Measurements from ENCODE around the gene THBS1. TPM values are rescaled to one million over a fixed set of nuclear protein-coding genes. Genes with fewer than 3 reads are reported as not detected.

THBS1 gene
- total RNA-seq, 2 donors from 2014 or later, result 0.31 to 0.38 TPM

GRCh38 chr15:39553947-39554693 lies 26.8 kb upstream of the THBS1 start:
- H3K4me1 Mint-ChIP-seq (ENCODE audit: low read depth in 2 of 2), result peaks cover 19 to 20% of the 10 kb centered on the region in 2 donors
- DNase-seq (ENCODE audit: low spot score) (no peak), ATAC-seq (no peak)
- no peaks in the 10 kb centered on the region for H3K36me3 Mint-ChIP-seq
- H3K4me3 Mint-ChIP-seq, result no peak overlapping the region
- H3K27me3 Mint-ChIP-seq, result peaks cover 32 to 39% of the 10 kb centered on the region in 2 donors
- no peak overlapping the region for H3K27ac Mint-ChIP-seq
- no peaks in the 10 kb centered on the region for H3K9me3 Mint-ChIP-seq

DNA sequence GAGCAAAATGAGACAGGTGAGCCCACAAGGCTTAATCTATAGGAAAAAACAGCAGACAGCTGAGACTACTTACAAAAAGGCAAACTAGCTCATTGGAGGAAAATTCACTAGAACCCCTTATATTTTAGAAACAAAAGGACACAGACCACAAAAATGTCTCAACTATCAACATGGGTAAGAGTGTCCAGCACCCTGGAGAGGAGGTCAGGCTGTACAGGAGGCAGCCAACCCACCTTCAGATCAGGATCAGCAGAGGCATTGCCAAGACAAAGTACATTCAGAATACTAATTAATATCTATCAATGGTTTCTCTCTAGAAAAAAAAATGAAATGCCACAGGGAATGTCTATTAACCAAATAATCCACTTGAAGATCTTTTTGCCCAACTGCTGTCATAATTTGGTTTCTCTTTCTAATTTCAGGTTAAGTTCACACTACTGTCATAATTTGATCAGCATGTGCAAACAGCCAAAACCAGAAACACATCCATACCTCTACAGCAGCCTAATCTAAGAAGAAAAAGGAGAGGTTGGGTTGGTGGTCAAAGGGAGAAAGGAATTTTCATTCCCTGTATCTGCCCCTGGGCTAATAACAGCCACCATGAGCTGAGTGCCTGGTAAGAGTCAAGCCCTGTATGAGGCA lies 26.0 kb upstream of the THBS1 start:
- no peak for DNase-seq (ENCODE audit: low spot score)
- Mint-ChIP-seq H3K27ac (no peak overlapping the region), H3K27me3 (peaks cover 34 to 37% of the 10 kb centered on the region in 2 donors), H3K4me1 (ENCODE audit: low read depth in 2 of 2) (peaks cover 19 to 20% of the 10 kb centered on the region in 2 donors), H3K36me3 (no peaks in the 10 kb centered on the region), H3K4me3 (no peak overlapping the region), H3K9me3 (no peaks in the 10 kb centered on the region)
- ATAC-seq, result peak; percentile 36 to 45

GRCh38 chr15:39555885-39556284 lies 25.0 kb upstream of the THBS1 start:
- no peak overlapping the region for H3K27ac Mint-ChIP-seq
- DNase-seq (ENCODE audit: low spot score) (no peak), ATAC-seq (no peak)
- peaks cover 19 to 20% of the 10 kb centered on the region in 2 donors for H3K4me1 Mint-ChIP-seq (ENCODE audit: low read depth in 2 of 2)
- no peaks in the 10 kb centered on the region for H3K36me3 Mint-ChIP-seq
- H3K4me3 Mint-ChIP-seq, result no peak overlapping the region
- no peaks in the 10 kb centered on the region for H3K9me3 Mint-ChIP-seq
- peaks cover 37 to 41% of the 10 kb centered on the region in 2 donors for H3K27me3 Mint-ChIP-seq

- no peak for ATAC-seq
- no peak overlapping the region for H3K4me3 Mint-ChIP-seq
- no peak overlapping the region for H3K27ac Mint-ChIP-seq
These were observed 24.4 kb upstream of the THBS1 start for GRCh38 chr15:39556461-39556860.

GRCh38 chr15:39558421-39558820 lies 22.5 kb upstream of the THBS1 start:
- ATAC-seq (no peak), DNase-seq (ENCODE audit: low spot score) (no peak)
- Mint-ChIP-seq H3K27me3 (peaks cover 26% of the 10 kb centered on the region in 2 donors), H3K4me3 (no peak overlapping the region), H3K4me1 (ENCODE audit: low read depth in 2 of 2) (peaks cover 7 to 11% of the 10 kb centered on the region in 2 donors), H3K36me3 (no peaks in the 10 kb centered on the region), H3K27ac (no peak overlapping the region), H3K9me3 (no peaks in the 10 kb centered on the region)

More at GRCh38 chr15:39556461-39556860, 24.4 kb upstream of the THBS1 start:
- H3K36me3 Mint-ChIP-seq, result no peaks in the 10 kb centered on the region
- H3K4me1 Mint-ChIP-seq (ENCODE audit: low read depth in 2 of 2), result peaks cover 19 to 20% of the 10 kb centered on the region in 2 donors
- no peak for DNase-seq (ENCODE audit: low spot score)
- no peaks in the 10 kb centered on the region for H3K9me3 Mint-ChIP-seq
- peaks cover 33 to 35% of the 10 kb centered on the region in 2 donors for H3K27me3 Mint-ChIP-seq

GRCh38 chr15:39564972-39565665 lies 15.8 kb upstream of the THBS1 start:
- H3K27me3 Mint-ChIP-seq, result peaks cover 9 to 39% of the 10 kb centered on the region in 2 donors
- H3K36me3 Mint-ChIP-seq, result no peaks in the 10 kb centered on the region
- H3K9me3 Mint-ChIP-seq, result no peaks in the 10 kb centered on the region
- H3K4me3 Mint-ChIP-seq, result no peak overlapping the region
- ATAC-seq, result no peak
- no peaks in the 10 kb centered on the region for H3K4me1 Mint-ChIP-seq (ENCODE audit: low read depth in 2 of 2)
- no peak overlapping the region for H3K27ac Mint-ChIP-seq
- no peak for DNase-seq (ENCODE audit: low spot score)

DNA sequence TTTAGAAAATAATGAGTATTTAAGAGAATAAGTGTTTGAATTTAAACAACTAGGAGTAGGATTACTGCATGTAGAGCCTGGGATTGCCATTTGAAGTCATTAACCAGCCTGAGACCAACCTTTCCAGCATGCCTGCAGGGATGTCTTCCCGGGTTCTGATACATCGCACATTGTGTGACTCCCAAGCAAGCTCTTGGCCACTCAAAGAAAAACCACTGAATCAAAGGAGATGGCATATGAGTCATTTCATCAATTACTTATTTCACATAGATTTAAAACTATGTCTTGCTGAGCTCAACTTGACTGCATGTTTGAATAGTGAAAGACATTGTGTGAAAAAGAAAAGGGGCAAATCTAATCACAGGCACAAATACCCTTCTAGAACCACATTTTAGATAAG lies 15.0 kb upstream of the THBS1 start:
- DNase-seq (ENCODE audit: low spot score) (no peak), ATAC-seq (no peak)
- Mint-ChIP-seq H3K27ac (no peak overlapping the region), H3K27me3 (peaks cover 13 to 38% of the 10 kb centered on the region in 2 donors), H3K9me3 (no peaks in the 10 kb centered on the region), H3K4me3 (no peak overlapping the region), H3K4me1 (ENCODE audit: low read depth in 2 of 2) (no peaks in the 10 kb centered on the region), H3K36me3 (no peaks in the 10 kb centered on the region)

- H3K27ac Mint-ChIP-seq, result no peak overlapping the region
- H3K36me3 Mint-ChIP-seq, result no peaks in the 10 kb centered on the region
- peaks cover 29 to 71% of the 10 kb centered on the region in 2 donors for H3K27me3 Mint-ChIP-seq
These were observed 7.6 kb upstream of the THBS1 start for GRCh38 chr15:39573287-39573686.

DNA sequence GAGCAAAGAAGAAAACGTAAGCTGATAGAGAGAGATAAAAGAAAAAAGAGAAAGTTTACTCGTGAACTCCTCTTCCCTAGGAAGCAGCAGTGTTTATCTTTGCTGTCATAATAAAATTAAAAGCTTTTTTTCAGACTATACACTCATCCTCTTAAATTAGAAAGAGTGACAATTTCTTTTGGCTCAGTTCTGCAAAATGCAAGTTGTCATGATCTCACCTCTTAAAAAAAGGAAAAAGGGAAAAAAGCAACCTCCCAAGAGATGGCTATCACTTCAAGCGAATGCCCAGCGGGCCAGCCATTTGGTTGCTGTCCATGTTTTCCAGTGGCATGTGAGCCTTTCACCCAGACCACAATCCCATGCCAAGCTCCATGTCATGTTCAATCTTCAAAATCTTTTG lies 7.0 kb upstream of the THBS1 start:
- ATAC-seq, result no peak
- no peak overlapping the region for H3K4me3 Mint-ChIP-seq
- H3K27ac Mint-ChIP-seq, result no peak overlapping the region
- no peak for DNase-seq (ENCODE audit: low spot score)
- H3K4me1 Mint-ChIP-seq (ENCODE audit: low read depth in 2 of 2), result no peaks in the 10 kb centered on the region
- H3K27me3 Mint-ChIP-seq, result peaks cover 27 to 71% of the 10 kb centered on the region in 2 donors
- H3K9me3 Mint-ChIP-seq, result no peaks in the 10 kb centered on the region
- H3K36me3 Mint-ChIP-seq, result no peaks in the 10 kb centered on the region

More at GRCh38 chr15:39573287-39573686, 7.6 kb upstream of the THBS1 start:
- Mint-ChIP-seq H3K4me3 (no peak overlapping the region), H3K9me3 (no peaks in the 10 kb centered on the region), H3K4me1 (ENCODE audit: low read depth in 2 of 2) (no peaks in the 10 kb centered on the region)
- DNase-seq (ENCODE audit: low spot score) (no peak), ATAC-seq (no peak)

GRCh38 chr15:39574427-39574826 lies 6.5 kb upstream of the THBS1 start:
- ATAC-seq (no peak), DNase-seq (ENCODE audit: low spot score) (no peak)
- peaks cover 0 to under 1% of the 10 kb centered on the region in 2 donors for H3K4me1 Mint-ChIP-seq (ENCODE audit: low read depth in 2 of 2)
- H3K27ac Mint-ChIP-seq, result no peak overlapping the region
- H3K4me3 Mint-ChIP-seq, result no peak overlapping the region
- H3K27me3 Mint-ChIP-seq, result peaks cover 27 to 68% of the 10 kb centered on the region in 2 donors
- no peaks in the 10 kb centered on the region for H3K36me3 Mint-ChIP-seq
- no peaks in the 10 kb centered on the region for H3K9me3 Mint-ChIP-seq

DNA sequence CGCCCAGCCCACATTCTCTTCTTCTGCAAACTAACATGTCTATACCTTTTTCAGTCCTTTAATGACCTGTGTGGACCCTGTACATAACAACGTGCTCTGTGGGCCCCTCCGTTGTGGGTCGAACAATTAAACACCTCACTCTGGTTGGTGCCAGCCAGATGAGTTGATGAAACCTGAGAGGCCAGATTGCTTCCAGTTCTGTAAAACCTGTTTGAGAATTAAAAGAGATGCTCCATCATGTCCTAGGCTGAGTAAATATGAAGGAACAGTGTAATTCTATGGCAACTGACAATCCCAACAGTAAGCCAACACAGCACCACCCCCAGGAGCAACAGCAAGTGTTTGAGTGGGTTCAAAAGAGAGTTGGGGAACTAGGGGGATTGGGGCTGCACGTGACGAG lies 5.7 kb upstream of the THBS1 start:
- Mint-ChIP-seq H3K36me3 (no peaks in the 10 kb centered on the region), H3K27me3 (peaks cover 26 to 61% of the 10 kb centered on the region in 2 donors), H3K4me3 (no peak overlapping the region), H3K9me3 (no peaks in the 10 kb centered on the region), H3K27ac (no peak overlapping the region), H3K4me1 (ENCODE audit: low read depth in 2 of 2) (peaks cover 5 to 7% of the 10 kb centered on the region in 2 donors)
- no peak for ATAC-seq
- DNase-seq (ENCODE audit: low spot score), result no peak

DNA sequence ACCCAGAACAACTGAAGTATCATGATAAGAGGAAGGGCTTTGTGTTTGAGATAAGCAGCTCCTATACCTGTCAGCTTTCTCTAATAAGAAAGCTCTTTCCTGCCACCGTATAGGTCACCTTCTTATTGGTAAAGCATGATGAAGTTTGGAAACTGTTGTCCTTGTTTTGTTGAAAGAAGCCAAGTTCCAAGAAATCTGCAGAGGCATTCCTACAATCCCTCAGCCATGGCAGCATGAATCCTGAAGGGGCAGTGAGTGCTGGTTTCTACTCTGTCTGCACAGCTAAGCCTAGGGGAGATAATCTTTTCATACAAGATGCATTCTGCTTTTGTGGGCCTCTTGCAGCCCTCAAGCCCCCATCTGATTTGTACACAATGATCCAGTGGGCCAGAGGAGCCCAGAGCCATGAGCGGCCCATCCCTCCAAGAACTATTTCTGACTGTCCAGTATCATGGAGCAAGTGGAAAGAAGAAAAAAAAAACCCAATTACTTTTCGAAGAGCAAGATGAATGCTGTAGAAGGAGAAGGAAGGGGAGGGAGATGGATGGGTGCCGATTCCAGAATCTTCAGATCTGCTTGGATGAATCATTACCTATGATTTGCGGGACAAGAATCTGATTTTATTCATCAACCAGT lies 1.9 kb upstream of the THBS1 start:
- H3K36me3 Mint-ChIP-seq, result no peaks in the 10 kb centered on the region
- DNase-seq (ENCODE audit: low spot score), result no peak
- no peaks in the 10 kb centered on the region for H3K9me3 Mint-ChIP-seq
- H3K27me3 Mint-ChIP-seq, result peaks cover 15 to 49% of the 10 kb centered on the region in 2 donors
- H3K4me3 Mint-ChIP-seq, result peak overlapping the region; percentile 2
- no peak for ATAC-seq
- H3K4me1 Mint-ChIP-seq (ENCODE audit: low read depth in 2 of 2), result peaks cover 13 to 22% of the 10 kb centered on the region in 2 donors
- no peak overlapping the region for H3K27ac Mint-ChIP-seq

DNA sequence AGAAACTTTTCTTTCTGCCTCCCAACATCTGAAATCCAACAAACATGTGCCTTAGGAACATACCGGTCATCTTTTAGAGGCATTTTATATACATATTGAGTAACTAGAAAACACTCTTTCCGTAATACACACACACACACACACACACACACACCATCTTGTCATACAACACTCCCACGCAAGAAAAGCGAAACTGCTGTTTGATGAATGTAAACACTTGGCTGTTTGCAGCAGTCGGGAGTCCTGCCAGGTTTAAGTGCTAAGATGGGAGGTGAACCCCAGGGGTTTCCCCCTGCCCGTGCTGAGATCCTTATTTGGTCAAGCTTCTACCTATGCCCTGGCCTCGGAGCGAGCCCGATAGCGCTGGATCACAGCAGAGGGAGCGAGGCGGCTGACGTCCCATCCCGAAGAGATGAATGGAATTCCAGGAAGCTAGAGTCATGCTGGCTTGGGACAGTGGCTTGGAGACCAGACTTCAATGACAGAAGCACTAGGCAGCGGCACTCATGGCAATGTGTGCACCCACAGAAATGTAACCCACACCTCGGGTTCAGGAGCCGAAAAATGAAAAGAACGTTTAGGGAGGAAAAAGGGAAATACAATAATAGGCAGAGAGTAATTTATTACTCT lies 1.3 kb upstream of the THBS1 start:
- H3K27me3 Mint-ChIP-seq, result peaks cover 15 to 48% of the 10 kb centered on the region in 2 donors
- ATAC-seq, result no peak

More for the DNA sequence above, 1.3 kb upstream of the THBS1 start:
- Mint-ChIP-seq H3K4me1 (ENCODE audit: low read depth in 2 of 2) (peaks cover 13 to 24% of the 10 kb centered on the region in 2 donors), H3K27ac (no peak overlapping the region), H3K4me3 (peak overlapping the region; percentile 87), H3K36me3 (no peaks in the 10 kb centered on the region), H3K9me3 (no peaks in the 10 kb centered on the region)
- DNase-seq (ENCODE audit: low spot score), result no peak

Measured in natural killer cell treated with Interleukin-12 subunit alpha and Interleukin-12 subunit beta and Interleukin-15 and Interleukin-18, amount 100 ng/mL, for 72 hours (primary cell).